AG09309 (cell line): Measurements from ENCODE around the gene TNNI3K.

ENCODE experiments used
- DNase-seq: peaks from one replicate; pipeline ENCODE4 v3.0.0-alpha.2; 2010; ENCODE audit warnings: low read depth
- H3K4me3 ChIP-seq: 2 replicates; pipeline ENCODE4 v1.5.1; 2011; ENCODE audit warnings: mild to moderate bottlenecking, low read depth, low read length, moderate library complexity; ENCODE audit not compliant: control insufficient read depth
- TF ChIP-seq, protein P1 (sequence below): IDR thresholded peaks from 2 replicates; pipeline ENCODE4 v1.5.1; 2011; ENCODE audit warnings: mild to moderate bottlenecking, low read depth, low read length, inconsistent platforms; ENCODE audit not compliant: insufficient read depth, control insufficient read depth; ENCODE audit errors: missing control alignments

TNNI3K gene

DNA sequence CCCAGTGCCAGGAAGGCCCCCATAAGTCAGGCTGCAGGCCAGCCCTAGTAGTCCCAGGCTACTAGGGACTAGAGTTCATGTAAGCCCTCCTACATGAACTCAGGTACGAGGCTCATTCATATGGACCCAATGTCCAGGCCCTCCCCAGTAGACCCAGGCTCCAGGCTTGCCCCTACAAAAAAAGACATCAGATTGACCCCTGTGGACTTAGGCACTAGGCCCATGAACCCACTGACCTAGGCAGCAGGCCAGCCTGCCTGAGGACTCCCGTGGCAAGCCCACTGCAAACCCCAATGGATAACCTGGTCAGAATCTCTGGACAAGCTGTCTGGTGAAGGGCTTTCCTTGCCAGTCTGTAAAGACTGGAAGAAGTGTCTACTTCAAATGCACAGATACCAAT is 51.2 kb downstream of the TNNI3K start:
- TF ChIP-seq, protein P1, sequence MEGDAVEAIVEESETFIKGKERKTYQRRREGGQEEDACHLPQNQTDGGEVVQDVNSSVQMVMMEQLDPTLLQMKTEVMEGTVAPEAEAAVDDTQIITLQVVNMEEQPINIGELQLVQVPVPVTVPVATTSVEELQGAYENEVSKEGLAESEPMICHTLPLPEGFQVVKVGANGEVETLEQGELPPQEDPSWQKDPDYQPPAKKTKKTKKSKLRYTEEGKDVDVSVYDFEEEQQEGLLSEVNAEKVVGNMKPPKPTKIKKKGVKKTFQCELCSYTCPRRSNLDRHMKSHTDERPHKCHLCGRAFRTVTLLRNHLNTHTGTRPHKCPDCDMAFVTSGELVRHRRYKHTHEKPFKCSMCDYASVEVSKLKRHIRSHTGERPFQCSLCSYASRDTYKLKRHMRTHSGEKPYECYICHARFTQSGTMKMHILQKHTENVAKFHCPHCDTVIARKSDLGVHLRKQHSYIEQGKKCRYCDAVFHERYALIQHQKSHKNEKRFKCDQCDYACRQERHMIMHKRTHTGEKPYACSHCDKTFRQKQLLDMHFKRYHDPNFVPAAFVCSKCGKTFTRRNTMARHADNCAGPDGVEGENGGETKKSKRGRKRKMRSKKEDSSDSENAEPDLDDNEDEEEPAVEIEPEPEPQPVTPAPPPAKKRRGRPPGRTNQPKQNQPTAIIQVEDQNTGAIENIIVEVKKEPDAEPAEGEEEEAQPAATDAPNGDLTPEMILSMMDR, result no peak
- no peak for DNase-seq

GRCh38 chr1:74314438-74314837 is 79.3 kb downstream of the TNNI3K start:
- TF ChIP-seq, protein P1, result no peak
- H3K4me3 ChIP-seq, result no peak overlapping the region
- DNase-seq, result no peak

More for the DNA sequence above, 51.2 kb downstream of the TNNI3K start:
- H3K4me3 ChIP-seq, result no peak overlapping the region

DNA sequence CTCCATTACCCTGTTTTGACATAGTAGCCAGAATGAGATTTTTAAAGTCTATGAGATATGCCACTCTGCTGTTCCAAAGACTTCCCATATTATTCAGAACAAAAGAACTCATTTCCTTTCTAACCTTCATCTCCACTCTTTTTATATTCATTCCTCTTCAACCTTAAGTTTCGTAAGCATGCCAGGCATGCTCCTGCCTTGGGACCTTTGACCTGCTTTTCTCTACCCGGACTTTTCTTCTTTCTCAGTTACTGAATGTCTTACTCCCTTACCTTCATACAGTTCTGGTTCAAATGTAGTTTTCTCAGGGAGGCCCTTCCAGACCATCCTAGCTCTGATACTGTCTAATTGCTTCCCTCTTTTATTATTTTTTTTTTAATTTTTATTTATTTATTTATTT is 81.1 kb downstream of the TNNI3K start:
- no peak overlapping the region for H3K4me3 ChIP-seq
- TF ChIP-seq, protein P1, result no peak
- no peak for DNase-seq

GRCh38 chr1:74317663-74318062 is 82.5 kb downstream of the TNNI3K start:
- DNase-seq, result no peak
- H3K4me3 ChIP-seq, result no peak overlapping the region
- TF ChIP-seq, protein P1, result no peak

DNA sequence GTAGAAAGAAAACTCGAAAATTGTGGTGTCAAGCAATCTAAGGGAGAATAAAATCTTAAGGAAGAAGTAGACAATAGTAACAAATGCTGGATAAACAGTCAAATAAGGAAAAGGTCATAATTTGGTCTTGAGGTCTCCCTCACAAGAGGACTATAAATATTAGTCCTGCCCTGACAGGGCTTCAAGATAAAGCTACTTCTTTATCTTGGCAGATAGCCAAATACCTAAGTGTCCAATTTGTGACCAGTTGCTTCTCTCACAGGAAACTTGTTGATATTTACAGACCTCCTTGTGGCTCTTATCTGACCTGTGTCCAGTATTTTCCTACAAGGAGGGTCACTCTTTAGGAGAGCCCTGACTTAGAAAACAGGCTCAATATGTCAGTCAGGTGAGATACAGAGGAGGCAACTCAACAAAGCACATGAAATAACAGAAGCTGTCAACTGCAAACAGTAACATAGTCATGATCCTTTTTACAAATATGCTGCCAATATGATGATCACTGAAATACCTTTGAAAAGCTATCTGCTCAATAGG is 88.8 kb downstream of the TNNI3K start:
- DNase-seq, result no peak
- TF ChIP-seq, protein P1, result no peak
- H3K4me3 ChIP-seq, result no peak overlapping the region

DNA sequence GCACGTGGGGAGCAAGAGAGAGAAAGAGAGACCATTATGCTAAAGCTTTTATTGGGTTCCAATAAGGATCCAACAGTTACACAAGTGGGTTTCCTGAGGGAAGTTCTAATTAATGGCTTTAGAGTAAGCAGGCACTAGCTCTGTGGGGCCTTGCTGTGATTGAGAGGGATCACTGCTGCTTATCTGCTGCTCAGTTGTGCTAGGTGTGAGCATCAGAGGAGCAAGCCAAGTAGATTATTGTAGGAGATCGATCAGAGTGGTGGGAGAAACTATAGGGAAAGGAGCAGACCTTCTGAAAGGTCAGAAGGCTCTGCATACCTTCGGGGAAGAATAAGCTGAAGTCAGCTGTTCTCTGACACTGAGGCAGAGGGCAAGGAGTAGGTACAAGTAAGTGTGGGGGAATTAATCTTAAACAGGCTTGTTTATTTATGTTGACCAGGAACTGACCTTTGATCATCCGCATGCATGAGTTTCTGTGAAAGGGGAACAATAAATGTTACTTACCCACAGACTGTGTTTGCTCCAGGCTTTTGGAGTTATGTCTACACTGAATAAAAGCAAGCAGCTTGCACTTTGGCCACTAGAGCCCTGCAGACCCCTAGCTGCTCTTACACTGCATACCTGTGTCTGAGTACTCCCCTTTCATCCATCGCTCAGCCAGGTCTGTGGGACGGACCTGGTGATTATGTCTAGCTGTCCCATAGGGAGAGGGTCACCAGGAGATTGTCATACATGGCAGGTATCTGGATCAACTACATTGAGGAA is 89.7 kb downstream of the TNNI3K start:
- H3K4me3 ChIP-seq, result no peak overlapping the region
- no peak for DNase-seq
- TF ChIP-seq, protein P1, result no peak
